Fibroblast of lung (primary cell): ENCODE results near the gene TRERF1. TPM values are rescaled to one million over a fixed set of nuclear protein-coding genes. Genes with fewer than 3 reads are reported as not detected.
A peak's percentile ranks its signal among the peaks of the same experiment; 100 is the strongest.

Source experiments
- DNase-seq, 2 donors: peaks; one replicate each; pipeline versions ENCODE4 v3.0.0 to v3.0.0-alpha.2; 2010; ENCODE audit warnings: low read depth in 2 of 2
- H2AFZ ChIP-seq: 2 replicates; pipeline ENCODE4 v1.5.1; 2012; ENCODE audit warnings: low read length, control low read depth, inconsistent platforms
- H3K27ac ChIP-seq: 2 replicates; pipeline ENCODE4 v1.5.1; 2011; ENCODE audit warnings: low read length, control low read depth; ENCODE audit not compliant: insufficient read depth
- H3K27me3 ChIP-seq: 2 replicates; pipeline ENCODE4 v1.5.1; 2011; ENCODE audit warnings: mild to moderate bottlenecking, low read length; ENCODE audit not compliant: control insufficient read depth, insufficient read depth
- H3K36me3 ChIP-seq: 2 replicates; pipeline ENCODE4 v1.5.1; 2011; ENCODE audit warnings: low read length; ENCODE audit not compliant: control insufficient read depth, insufficient read depth
- H3K4me1 ChIP-seq: 2 replicates; pipeline ENCODE4 v1.5.1; 2011; ENCODE audit warnings: low read length; ENCODE audit not compliant: control insufficient read depth, insufficient read depth; ENCODE audit errors: extremely low read depth
- H3K4me2 ChIP-seq: 2 replicates; pipeline ENCODE4 v1.5.1; 2011; ENCODE audit warnings: low read length, control low read depth; ENCODE audit not compliant: insufficient read depth; ENCODE audit errors: extremely low read depth
- H3K4me3 ChIP-seq, 4 experiments: fragments of 200-600 bp in 1 of 4; sonication (generic) in 1 of 4; replicated peaks in 1 of 4; 2 replicates each; pipeline ENCODE4 v1.5.1; 2011 to 2016; ENCODE audit warnings: low read length in 4 of 4, low read depth in 3 of 4, mild to moderate bottlenecking in 3 of 4, control low read depth in 2 of 4, inconsistent platforms in 1 of 4, mixed read lengths in 1 of 4; ENCODE audit not compliant: insufficient read depth in 1 of 4; ENCODE audit errors: control extremely low read depth in 1 of 4
- H3K79me2 ChIP-seq: 2 replicates; pipeline ENCODE4 v1.5.1; 2012; ENCODE audit warnings: mild to moderate bottlenecking, low read length, inconsistent platforms; ENCODE audit not compliant: control insufficient read depth, insufficient read depth
- H3K9ac ChIP-seq: 2 replicates; pipeline ENCODE4 v1.5.1; 2011; ENCODE audit warnings: mild to moderate bottlenecking, low read length, control low read depth; ENCODE audit not compliant: insufficient read depth
- H3K9me3 ChIP-seq: 2 replicates; pipeline ENCODE4 v1.5.1; 2012; ENCODE audit warnings: low read depth, low read length; ENCODE audit not compliant: control insufficient read depth, insufficient read depth
- H4K20me1 ChIP-seq: 2 replicates; pipeline ENCODE4 v1.5.1; 2011; ENCODE audit warnings: low read length; ENCODE audit not compliant: control insufficient read depth, insufficient read depth; ENCODE audit errors: extremely low read depth
- CTCF ChIP-seq, 2 donors: IDR thresholded peaks in 1 of 2; conservative IDR thresholded peaks in 1 of 2; 1 replicate in 1 of 2; 2 replicates in 1 of 2; pipeline ENCODE4 v1.5.1; 2011 to 2012; ENCODE audit warnings: low read length in 2 of 2, control low read depth in 1 of 2, inconsistent platforms in 1 of 2, low read depth in 1 of 2, mild to moderate bottlenecking in 1 of 2
- EZH2 ChIP-seq: IDR thresholded peaks from 2 replicates; pipeline ENCODE4 v1.5.1; 2012; ENCODE audit warnings: low read length, control low read depth, mild to moderate bottlenecking; ENCODE audit errors: missing control alignments
- polyA plus RNA-seq, 2 donors: library from polyadenylated mRNA; depleted of rRNA in 1 of 2; stranded (reverse) in 1 of 2; unstranded in 1 of 2; fragments of >200 nt; gene quantifications; 2 replicates each; pipeline ENCODE4 v1.2.1, GENCODE V29; 2011 to 2012; ENCODE audit warnings: missing spikeins in 1 of 2
- total RNA-seq: library from RNA; depleted of rRNA; stranded (reverse); fragments of >200 nt; gene quantifications from 2 replicates; pipeline ENCODE4 v1.2.1, GENCODE V29; 2014

TRERF1 gene
- total and polyA plus RNA-seq, 2 donors (not counting 1 experiment from before 2014, with no cell fraction given), result 6.3 to 8.3 TPM

- H3K79me2 ChIP-seq, result no peaks in the 10 kb centered on the region
- no peak overlapping the region for H3K4me2 ChIP-seq
- no peaks in the 10 kb centered on the region for H3K9me3 ChIP-seq
- H3K4me3 ChIP-seq, result no peak overlapping the region
- no peaks in the 10 kb centered on the region for H3K27me3 ChIP-seq
- no peak overlapping the region for H2AFZ ChIP-seq
- TF ChIP-seq CTCF (conservative IDR thresholded peaks at IDR 0.05 in 1 of 2, IDR thresholded peaks at IDR 0.05 in 1 of 2; ENCODE audit: low read depth in 1 of 2, low read length in 2 of 2), result no peak
- no peak for TF ChIP-seq EZH2
- peaks cover 2% of the 10 kb centered on the region for H3K4me1 ChIP-seq
- H4K20me1 ChIP-seq, result no peaks in the 10 kb centered on the region
- H3K9ac ChIP-seq, result no peak overlapping the region
- DNase-seq, result peak in 1 of 2 donors; percentile 54
- no peak overlapping the region for H3K27ac ChIP-seq
- no peaks in the 10 kb centered on the region for H3K36me3 ChIP-seq
Observed at GRCh38 chr6:42460883-42461282, 9.2 kb upstream of the TRERF1 start.

- H3K36me3 ChIP-seq, result no peaks in the 10 kb centered on the region
- no peaks in the 10 kb centered on the region for H4K20me1 ChIP-seq
- no peak overlapping the region for H2AFZ ChIP-seq
- H3K9ac ChIP-seq, result no peak overlapping the region
- no peaks in the 10 kb centered on the region for H3K27me3 ChIP-seq
- TF ChIP-seq EZH2, result no peak
- TF ChIP-seq CTCF (conservative IDR thresholded peaks at IDR 0.05 in 1 of 2, IDR thresholded peaks at IDR 0.05 in 1 of 2; ENCODE audit: low read depth in 1 of 2, low read length in 2 of 2), result peak in 1 of 2 donors; percentile 0
- H3K4me2 ChIP-seq, result no peak overlapping the region
- H3K4me1 ChIP-seq, result peaks cover 2% of the 10 kb centered on the region
- no peak overlapping the region for H3K4me3 ChIP-seq
- no peaks in the 10 kb centered on the region for H3K79me2 ChIP-seq
- no peak overlapping the region for H3K27ac ChIP-seq
- no peak for DNase-seq
- H3K9me3 ChIP-seq, result no peaks in the 10 kb centered on the region
Observed at GRCh38 chr6:42459888-42460287, 8.2 kb upstream of the TRERF1 start.

GRCh38 chr6:42454428-42454791 is 2.7 kb upstream of the TRERF1 start:
- DNase-seq, result peak in 1 of 2 donors; percentile 39
- Histone ChIP-seq H3K4me2 (peak overlapping the region; percentile 86), H3K79me2 (peaks cover 20% of the 10 kb centered on the region), H3K9me3 (no peaks in the 10 kb centered on the region), H3K36me3 (no peaks in the 10 kb centered on the region), H3K4me1 (peaks cover 7% of the 10 kb centered on the region), H3K27ac (peak overlapping the region; percentile 74), H2AFZ (no peak overlapping the region), H3K9ac (no peak overlapping the region), H3K27me3 (no peaks in the 10 kb centered on the region), H4K20me1 (no peaks in the 10 kb centered on the region), H3K4me3 (peak overlapping the region; percentile 74 to 80 (median 76))
- TF ChIP-seq EZH2, result no peak
- no peak for TF ChIP-seq CTCF (conservative IDR thresholded peaks at IDR 0.05 in 1 of 2, IDR thresholded peaks at IDR 0.05 in 1 of 2; ENCODE audit: low read depth in 1 of 2, low read length in 2 of 2)
